Measurements from ENCODE around the gene GLI3.

Gene GLI3

DNA sequence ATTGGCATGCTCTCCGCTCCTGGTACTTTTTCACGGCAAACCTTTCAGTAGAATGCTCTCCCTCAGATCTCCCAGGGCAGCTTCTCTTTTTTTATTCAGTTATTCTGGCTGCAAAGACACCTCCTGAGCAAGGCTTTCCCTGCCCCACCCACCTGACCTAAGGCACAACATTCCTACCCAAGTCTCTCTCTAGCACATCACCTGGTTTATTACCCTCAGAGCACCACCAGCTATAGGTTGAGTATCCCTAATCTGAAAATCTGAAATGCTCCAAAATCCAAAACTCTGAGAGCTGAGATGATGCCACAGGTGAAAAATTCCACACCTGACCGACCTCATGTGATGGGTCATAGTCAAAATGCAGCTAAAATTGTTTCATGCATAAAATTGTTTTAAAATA lies 99.6 kb downstream of the GLI3 start:
- no peak for DNase-seq

DNA sequence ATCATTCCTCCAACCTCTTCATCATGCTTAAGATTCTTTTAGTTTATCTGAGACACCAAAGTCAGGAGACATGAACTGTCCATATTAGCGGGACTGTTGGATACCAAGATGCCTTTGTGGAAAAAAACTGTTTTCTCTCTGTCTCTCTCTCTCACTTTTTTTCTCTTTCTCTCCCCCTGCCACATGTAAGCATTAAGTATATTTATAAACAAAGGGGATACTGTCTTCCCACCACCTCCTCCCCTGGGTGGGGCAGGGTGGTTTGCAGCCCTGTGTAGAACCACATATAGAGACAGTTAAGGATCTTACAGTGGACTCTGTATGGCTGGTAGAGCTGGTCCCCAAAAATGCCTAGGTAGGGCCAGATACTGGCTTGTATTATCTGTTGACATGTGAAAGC lies 101.3 kb downstream of the GLI3 start:
- DNase-seq, result no peak

DNA sequence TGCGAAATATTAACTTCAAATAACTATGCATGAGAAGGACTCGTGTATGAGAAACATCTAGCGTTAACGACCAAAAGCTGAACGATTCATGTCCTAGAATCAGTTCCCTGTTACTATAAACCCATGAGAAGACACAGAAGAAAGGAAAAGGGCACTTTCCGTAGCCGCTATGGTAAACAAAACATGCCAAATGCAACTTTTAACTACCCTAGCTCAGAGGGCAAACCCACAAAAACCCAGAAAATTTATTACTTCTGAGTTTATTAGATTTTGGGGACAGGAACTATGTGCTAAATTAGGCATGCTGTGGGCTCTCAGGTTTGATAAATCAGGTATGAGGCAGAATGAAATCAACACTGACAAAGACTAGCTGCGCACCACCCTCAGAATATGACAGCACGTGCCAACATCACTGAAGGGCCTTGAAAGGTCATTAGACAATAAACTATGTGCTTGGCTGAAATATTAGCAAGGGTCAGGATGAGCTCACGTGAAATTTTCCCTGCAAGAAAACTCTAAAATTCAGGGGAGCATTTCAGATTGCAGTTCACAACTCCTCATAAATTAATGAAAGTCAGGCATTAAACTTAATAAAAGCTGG lies 102.6 kb downstream of the GLI3 start:
- no peak for DNase-seq

DNA sequence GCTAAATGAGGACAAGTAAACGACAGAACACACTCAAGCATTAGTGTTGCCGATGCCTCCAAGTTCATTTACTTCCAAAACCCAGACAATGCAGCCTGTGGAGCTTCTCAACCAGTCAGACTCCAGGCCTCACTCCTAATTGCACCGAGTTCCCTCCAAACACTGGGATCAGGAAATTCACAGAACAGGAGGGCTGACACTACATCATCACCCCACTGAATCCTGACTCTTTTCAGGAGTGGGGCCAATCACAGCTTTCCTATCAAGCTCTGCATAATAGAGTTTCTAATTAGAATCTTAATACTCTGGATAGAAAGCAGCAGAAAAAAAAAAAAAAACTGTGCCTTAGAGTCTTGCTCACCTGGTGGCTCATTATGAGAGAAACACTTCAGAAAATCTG lies 103.7 kb downstream of the GLI3 start:
- no peak for DNase-seq

DNA sequence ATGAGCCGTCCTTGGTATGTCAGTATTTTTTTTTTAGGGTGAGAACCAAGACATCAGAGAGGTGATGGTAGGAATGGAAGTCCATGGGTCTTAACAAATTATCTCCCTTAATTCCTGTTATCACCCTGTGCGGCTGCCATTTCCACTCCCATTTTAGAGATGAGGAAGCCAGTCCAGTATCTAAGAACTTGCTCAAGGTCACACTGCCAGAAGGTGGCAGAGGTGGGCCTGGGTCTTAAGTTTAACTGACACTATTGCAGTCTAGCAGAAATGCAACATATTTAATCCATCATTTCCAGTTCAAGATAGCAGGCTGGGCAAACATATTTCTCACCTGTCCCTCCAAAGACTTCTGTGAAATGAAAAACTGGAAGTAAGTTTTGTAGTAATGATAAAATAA lies 108.3 kb downstream of the GLI3 start:
- no peak for DNase-seq

DNA sequence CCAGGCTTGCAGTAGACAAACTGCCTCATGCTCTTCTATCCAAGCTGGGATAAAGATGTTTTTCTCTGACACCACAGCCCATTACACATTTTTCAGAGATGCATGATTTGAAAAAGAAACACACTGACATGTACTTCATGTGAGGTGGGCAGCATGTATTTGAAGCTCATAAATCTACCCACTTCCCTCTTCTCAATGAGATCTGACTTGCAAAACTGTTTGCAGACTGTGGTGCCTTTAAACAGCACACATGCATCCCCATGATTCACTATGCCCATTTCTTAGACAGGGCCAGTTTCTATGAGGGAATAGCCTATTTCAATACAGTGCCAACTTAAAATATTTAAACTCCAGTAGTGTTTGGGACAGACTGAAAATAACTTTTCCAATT lies 109.8 kb downstream of the GLI3 start:
- no peak for DNase-seq

DNA sequence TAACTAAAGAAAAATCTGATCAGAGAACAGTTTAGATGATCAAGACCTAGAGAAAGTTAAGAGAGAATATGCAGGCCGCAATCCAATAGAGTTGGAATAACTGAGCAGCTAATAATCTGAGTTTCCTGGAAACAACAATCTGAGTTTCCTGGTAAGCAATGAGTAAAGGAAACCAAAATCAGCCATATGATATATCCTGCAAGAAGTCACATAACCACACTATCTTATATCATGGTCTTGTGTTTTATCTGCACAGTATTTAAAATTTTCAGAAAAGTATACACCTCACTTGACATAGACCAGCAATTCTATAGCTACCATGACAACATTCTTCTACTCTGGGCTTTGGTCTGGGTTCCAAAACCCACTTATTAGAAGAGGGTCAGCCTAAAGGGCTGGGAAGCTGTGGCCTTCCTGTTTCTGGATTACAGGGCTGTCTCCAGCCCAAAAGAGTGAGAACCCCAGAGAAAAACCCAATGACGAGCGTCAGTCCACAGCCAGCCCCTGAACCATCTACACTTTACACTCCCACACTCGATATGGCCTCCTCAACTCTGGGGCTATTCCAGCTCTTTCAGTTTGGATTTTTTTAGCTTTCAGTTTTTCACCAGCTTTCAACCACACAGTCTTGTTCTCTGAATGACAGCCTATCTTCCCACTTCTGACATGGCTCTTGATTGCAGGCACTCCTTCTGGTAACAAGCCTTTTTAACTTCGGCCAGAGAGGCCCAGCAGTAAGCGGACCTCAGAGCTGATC lies 110.4 kb downstream of the GLI3 start:
- no peak for DNase-seq

DNA sequence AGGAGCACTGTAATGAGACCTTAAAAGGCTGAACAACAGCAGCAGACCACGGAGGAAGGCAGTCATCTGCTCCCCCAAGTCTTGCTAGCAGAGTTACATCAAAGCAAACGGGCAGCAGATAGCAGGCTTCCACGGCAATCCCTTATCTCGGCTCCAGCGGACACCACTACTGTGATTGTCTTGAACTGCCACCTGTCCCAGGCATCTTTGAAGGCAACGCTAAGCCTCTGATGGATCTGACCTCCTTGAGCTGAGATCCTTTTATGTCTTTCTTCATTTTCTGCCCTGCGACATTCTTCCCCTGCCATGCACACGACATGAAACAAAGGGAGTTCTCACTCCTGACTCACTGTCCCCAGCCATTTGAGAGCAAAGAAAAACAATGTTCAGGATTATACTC lies 111.7 kb downstream of the GLI3 start:
- no peak for DNase-seq

DNA sequence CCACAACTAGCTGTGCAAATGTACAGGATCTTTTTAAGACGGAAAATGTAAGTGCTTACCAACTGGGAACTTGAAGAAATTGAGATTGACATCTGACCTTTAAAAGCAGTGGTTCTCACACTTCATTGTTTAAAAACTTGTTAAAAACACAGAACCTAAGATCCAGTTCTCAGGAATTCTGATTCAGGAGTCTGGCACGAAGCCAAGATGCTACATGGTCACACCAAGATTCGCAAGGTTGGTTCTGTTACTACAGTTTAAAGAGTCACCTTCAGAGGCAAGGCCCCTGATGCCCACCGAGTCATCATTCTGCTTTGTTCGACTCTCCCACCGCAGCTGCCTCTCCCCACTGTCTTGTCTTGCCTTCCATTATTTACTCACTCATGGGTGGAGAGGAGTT lies 113.3 kb downstream of the GLI3 start:
- no peak for DNase-seq

DNA sequence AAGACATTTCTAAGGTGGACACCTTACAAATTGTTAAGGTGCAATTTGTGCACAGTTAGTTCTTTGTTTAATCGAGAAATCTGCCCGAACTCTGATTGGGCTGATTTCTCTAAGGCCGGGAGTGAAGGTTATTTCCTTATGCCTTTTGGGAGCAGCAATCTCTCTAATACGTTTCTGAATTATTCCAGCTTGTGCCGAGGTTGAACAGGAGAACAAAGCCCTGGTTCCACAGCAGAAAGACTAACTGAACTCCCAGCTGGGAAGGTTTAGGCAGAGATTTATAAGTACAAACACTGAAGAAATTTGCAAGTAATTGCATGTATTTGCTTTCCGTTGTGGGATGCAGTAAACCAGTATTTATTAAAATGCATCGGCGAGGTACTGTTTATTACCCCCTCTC lies 116.8 kb downstream of the GLI3 start:
- DNase-seq, result no peak

DNA sequence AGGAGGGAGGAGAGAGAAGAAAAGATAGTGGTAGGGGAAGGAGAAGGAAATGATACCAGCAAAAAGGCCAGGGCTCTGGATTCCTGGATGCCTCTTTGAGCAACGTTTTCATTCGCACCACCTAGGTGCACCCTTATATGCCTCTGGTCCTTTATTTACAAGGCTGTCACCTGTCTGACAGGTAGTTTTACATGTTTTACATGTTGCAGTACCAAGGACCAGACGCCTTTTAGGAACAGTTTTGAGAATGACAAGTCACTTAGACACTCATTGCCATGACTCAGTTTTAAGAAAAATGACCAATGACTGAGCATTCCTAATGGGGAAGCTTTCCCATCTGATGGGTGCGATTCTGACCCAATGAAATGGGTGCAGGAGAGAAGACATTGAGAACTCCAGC lies 119.8 kb downstream of the GLI3 start:
- DNase-seq, result no peak

DNA sequence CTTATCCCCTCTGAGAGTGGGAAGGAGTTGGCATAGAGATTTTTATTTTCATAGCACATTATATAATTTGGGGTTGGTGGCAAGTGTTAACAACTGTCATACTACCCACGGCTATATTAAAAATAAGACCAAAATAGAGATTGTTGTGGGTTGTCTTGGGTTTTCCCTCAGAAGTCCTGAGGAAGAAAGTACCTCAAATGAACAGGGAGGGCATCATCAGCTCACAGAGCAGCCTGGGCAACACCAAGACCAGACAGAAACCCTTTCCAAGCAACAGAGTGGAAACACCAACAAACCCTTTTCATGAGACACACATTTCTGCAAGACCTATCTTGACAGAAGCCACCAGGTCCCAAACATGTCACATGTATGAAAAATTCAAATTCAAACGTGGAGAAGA lies 121.2 kb downstream of the GLI3 start:
- DNase-seq, result no peak

DNA sequence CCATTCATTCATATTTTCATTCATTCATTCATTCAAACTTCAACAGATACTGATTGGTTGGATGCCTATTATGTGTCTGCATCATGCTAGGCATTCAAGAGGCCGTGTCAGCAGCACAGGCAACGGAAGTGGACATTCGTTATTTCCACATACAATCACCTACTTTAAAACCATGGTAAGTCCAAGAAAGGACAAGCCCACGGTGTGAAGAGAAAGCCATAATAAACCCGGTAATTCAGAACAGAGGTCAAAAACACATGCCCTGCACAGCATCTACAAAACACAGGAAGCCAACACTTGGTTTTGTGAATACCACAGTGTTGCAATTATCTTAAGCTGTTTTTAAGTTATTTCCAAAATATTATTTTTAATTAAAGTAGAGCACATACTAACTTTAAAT lies 126.7 kb downstream of the GLI3 start:
- DNase-seq, result no peak

DNA sequence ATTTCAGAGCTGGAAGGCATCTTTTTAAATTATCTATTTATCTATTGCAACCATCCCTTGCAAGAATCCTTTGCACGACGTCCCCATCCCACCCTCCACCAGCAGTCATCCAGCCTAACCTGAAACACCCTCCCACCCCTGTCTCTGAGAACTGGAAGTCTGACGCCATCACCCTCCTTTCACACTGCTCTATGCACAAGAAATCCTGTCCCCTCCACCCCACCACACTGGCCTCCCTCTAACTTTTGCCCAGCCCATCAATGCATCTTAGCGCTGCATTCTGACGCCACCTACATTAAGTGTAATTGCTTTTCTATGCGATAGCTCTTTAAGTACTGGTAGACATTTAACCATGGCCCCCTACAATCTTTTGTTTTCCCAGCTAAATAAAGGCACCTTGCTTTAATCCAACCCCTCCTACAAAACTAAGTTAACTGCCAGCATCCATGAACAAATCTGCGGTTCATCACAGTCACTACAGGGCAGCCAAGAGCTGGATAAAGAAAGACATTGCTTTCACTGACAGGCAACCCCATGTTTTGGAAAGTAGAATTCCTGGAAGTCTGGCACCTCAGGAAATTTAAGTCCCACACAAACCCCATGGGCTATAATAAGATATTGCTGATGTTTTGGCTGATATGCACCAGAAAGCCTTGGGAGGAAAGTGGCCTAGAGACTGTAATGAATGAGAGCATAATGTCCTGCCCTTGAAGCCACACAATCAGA lies 128.0 kb downstream of the GLI3 start:
- DNase-seq, result no peak

DNA sequence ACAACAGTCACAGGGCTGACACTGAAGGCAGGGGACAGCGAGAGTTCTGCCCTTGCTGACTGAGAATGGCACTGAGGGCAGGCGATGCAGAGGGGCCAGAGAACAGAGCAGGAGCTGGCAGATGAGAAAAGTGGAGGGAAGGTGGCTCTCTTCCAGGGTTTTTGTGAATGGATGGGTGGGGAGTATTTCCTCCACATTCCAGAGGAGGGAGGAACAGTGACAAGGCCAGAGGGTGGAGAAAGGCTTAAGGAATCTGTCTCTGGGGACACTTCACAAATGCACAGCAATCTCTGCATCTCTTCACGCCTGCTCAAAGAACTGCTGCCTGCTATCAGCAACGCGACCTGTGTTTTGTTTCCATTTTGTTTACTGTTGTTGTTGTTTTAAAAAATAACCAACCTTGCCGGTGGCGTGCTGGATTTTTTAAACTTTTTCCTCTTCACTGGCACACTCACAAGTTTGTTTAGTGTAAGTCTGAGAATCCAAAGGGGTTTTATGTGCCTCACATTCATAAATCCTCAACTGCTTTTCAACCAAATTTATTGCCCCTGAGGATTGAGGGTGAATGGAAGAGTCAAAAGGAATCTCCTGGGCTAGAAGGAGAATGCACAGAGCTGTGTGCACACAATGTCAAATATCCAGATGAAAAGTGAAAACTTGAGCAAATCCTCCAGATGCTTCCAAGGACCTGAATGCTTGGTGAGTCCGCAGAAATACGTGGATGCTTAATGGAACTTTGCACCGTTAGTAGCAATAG lies 129.3 kb downstream of the GLI3 start:
- DNase-seq, result no peak

DNA sequence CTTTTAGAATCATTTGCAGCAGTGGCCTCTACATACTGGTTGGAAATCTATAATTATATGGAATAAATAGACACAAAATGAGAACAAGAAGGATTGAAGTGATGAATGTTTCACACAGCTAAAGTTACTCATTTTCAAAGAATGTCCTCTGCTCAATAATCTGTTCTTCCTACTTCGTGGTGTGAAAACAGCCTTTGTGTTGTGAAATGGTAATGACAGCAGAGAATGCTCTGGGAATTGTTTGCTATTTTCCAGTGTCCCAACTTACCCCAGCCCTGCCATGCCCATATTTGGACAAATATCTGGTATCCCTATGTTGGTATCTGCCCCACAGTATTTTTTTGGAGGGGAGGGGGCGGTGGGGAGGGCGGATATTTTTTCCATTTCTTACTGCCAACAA lies 130.4 kb downstream of the GLI3 start:
- DNase-seq, result no peak

DNA sequence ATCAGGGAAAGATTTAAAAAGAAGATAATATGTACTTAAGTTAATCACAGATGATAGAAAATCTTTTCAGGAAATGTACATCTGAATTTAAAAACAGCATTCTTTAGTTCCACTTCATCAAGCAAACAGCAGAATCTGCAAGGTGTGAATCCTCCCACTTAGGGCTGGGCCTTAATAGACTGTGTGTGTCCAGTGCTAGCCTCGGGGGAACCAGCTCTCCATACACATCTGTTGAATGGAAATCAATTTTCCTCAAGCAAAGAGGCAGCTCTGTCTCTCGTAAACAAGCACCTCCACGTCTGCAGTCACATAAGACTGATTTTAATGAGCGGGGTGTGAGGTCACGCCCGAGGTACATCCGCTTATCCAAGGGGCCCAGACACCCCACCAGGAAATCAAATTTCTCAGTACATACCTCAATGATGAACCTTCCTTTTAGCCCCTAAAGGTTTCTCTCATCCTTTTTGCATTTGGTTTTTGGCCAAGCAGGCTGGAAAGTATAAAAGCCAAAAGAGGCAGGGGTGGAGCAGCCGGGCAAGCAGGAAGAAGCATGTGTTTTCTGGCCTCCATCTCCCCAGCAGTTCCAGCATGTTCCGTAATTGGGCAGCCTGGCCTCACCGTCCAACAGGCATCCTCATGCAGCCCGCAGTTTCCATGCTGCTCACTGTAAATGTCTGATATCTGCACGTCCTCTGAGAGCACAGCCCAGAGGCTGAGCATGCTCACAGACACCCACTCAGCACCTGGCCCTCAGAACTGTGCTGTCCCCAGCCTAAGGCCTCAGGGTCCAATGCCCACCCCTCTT lies 131.3 kb downstream of the GLI3 start:
- DNase-seq, result no peak

DNA sequence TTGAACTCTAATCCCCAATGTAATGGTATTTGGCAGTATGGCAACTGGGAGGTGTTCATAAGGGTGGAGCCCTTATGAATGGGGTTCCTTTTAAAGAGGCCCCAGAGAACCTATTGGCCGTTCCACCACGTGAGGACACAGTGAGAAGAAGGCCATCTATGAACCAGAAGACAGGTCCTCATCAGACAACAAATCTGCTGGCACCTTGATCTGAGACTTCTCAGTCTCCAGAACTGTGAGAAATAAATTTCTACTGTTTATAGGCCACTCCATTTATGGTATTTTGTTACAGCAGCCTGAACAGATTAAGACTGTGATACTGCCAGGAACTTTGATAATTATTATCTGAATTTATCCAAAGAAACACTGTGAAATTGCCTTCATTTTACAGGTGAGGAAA lies 132.3 kb downstream of the GLI3 start:
- no peak for DNase-seq

DNA sequence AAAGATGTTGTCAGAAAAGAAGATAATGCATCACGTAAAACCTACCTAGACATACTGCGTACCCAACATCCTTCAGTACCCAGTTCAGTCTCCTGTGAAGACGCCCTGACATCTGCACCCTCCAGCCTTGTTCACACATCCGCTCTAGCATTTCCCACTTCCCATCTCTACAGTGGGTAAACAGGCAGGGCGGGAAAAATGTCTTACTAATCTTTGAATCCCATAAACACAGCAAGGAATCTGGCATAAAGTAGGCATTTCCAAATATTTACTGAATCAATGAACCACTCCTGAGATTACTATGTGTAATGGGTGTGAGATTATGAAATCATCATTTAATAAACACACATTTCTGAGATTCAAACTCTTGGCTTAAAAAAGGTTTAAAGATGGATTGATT lies 132.8 kb downstream of the GLI3 start:
- no peak for DNase-seq

DNA sequence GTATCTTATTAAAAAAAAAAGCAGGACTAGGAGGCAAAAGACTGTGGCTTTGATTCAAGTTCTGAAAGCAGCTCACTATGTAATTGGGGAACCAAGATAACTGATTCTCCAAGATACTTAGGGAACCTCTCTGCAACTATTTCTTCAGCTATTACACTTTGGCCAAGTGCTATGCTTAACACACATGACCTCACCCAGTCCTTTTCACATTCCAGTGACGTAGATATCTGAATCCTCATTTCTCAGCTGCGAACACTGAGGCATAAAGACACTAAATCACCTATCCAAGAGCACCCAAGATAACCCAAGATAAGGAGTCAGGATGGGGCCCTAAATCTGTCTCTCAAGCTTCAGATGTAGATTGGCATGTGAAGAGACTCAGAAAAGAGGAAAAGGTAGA lies 133.6 kb downstream of the GLI3 start:
- no peak for DNase-seq

DNA sequence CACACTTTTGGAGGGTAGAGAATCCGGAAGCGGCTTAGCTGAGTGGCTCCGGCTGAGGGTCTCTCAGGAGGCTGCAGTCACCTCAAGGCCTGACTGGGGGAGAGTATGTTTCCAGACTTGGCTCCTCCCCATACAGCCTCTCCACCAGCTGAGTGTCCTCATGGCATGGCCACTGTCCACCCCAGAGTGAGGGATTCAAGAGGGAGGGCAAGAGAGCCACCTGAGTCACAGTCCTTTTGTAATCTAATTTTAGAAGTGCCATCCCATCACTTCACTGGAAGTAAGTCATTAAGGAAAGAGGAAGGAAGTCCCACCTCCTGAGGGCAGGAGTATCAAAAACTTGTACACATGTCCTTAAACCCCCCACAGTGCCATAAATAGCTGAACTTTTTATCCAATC lies 134.0 kb downstream of the GLI3 start:
- no peak for DNase-seq

DNA sequence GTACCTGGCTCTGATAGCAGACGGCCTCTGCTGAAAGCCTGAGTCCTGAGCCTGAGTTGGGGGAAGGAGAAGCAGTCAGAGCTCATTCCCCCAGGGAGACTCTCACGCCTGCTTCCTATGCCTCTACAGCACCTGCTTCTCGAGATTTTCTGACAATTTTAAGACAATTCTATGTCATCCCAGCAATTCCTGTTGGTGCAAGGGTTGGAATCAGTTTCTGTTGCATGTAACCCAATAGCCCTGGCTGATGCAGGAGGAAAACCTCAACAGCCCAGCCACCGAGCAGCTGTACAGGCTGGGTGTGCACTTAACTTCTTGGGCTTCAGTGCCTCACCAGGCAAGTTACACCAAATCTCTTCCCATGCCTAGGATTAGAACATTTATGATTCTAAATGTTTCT lies 134.7 kb downstream of the GLI3 start:
- DNase-seq, result no peak

DNA sequence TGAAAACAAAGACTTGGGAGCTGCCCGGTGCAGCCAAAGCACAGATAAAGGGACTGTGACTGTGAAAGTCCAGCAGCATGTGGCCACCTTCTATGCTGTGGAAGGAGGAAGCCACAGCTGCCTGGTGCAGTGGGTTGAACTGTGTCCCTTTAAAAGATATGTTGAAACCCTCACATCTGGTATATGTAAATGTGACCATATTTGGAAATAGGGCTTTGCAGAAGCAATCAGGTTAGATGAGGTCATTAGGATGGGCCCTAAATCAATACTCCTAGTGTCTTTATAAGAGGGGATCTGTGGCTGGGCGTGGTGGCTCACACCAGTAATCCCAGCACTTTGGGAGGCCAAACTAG lies 136.9 kb downstream of the GLI3 start:
- DNase-seq, result no peak

All from activated CD4-positive, alpha-beta T cell treated with anti-CD3 and anti-CD28 coated beads for 1 hour (primary cell).